GM12891 (cell line): ENCODE measurements around the gene DYNLRB1.

Source experiments
- POLR2A ChIP-seq: IDR thresholded peaks from 2 replicates; pipeline ENCODE4 v1.6.1; 2011; ENCODE audit warnings: low read depth, low read length, control low read depth
- POLR2AphosphoS5 ChIP-seq: IDR thresholded peaks from 2 replicates; pipeline ENCODE4 v1.6.1; 2011; ENCODE audit warnings: low read depth, low read length, control low read depth

DNA sequence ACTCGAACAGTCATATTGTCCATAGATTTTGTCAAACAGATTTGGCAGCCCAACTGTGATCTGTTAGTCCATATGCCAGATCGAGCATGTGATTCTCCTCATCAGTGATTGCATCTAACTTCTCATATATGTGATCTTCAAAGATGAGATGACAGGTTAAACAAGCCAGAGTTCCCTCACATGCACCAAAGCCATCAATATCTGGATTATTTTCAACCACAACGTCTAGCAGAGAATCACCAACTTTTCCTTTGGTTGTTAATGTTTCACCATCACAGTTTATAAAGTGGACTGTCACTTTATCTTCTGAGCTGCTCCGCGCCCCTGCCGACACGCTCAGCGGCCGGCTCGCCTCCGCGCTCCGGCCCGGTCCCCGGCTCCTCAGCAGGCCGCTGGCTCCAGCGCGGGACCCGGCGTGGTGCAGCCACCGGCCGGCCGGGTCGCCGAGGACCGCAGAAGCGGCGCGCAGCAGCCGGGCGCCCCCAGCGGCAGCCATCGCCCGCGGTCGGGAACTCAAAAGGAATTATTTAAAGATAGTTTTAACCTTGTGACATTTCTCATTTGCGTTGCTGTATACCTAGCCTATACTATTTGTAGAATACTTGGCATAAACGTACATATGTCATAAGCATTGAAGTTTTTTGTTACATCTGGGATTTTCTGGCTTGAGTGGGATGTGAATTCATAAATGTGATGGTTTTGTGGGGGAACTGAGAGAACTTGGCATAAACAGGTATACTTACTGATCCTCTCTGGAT lies 40.1 kb upstream of the DYNLRB1 start:
- TF ChIP-seq POLR2A, result no peak
- TF ChIP-seq POLR2AphosphoS5, result no peak
